Right renal pelvis (tissue), 4 donors: Measurements from ENCODE around the gene PDHA2. TPM values are rescaled to one million over a fixed set of nuclear protein-coding genes. Genes with fewer than 3 reads are reported as not detected.
"Not testable (repeated sequence)": the region's sequence is repeated elsewhere in the genome, so short reads cannot be mapped to it uniquely, and the experiment has no call there.

Source experiments
- DNase-seq, 4 donors: peaks; one replicate each; pipeline ENCODE4 v3.0.0-alpha.2; 2013; ENCODE audit warnings: low read depth in 4 of 4, low spot score in 3 of 4, missing footprints in 1 of 4
- polyA plus RNA-seq, 4 donors: library from polyadenylated mRNA; unstranded; fragments of 120-200 nt; gene quantifications; one replicate each; pipeline ENCODE4 v1.2.1, GENCODE V29; 2013; ENCODE audit not compliant: insufficient read length in 4 of 4

Gene PDHA2
- polyA plus RNA-seq = not detected

DNA sequence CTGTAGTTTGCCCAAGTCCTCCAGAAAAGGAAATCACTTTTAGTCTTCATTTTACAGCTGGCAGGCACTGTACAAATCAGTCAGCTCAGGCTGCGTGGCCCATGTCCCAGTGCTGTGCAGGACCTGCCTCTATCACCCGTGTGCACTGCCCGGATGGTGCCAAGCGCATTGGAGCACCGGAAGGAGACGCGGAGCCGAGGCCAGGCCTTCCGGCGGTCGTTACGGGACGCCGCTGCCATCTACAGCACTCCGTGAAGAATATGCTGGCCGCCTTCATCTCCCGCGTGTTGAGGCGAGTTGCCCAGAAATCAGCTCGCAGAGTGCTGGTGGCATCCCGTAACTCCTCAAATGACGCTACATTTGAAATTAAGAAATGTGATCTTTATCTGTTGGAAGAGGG lies at the start of gene PDHA2:
Gene PDHA2, plus strand, starts transcription at position 203 of the 400 bp plus-strand sequence. Its CDS starts 58 bp downstream, at position 261.
- no peak for DNase-seq

DNA sequence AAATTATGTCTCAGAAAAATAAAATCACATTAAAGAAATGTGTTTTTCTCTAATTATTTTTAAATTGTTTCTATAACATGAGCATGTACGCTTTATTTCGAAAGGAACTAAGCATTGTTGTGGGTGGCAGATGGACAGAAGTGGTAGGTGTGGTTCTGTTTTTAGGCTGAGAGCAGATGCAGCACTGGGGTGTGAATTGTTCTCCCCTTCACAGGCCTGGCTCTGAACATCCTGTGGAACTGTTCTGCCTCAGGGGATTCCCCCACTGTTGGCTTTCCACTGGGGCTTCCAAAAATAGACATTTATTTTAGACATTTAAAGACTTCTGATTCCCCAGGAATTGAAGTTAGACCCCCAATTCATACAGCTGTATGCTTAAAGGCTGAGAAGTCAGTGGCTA lies 41.9 kb upstream of the PDHA2 start:
- DNase-seq = no peak

DNA sequence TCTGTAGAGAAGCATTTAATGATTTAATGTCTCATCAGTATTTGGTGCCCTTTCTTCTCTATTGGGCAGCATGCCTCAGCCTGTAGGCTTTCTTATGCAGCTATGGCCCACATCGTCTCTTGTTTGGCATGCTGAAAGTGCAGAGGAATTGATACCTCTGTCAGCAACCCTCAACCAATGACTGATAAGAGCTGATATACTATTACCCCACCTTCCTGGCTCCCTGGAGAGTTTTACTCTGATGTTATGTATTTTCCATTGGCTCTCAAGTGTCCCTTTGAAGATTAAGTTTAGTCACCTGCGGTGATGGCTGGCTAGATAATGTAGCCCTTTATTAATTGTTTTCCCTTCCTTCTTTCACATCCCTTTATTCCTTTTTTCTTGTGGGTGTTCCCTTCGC lies 41.2 kb upstream of the PDHA2 start:
- DNase-seq = no peak

DNA sequence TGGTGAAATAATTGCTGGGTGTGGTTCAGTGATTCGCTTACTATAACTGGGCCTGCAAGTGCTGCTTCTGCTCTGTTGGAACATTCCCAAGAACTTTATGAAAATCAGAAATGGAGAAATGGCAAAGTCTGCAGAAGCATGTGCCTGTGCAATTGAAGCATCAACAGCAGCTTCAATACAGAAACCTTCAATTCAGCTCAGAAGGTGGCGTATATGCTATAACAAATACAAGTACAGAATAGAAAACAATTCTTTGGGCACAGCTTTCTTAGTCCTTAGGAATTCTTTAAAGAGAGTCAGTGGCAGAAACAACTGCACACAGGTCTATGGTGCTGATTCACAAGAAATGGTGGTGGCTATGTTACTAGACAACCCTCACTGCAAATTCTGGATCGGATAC lies 18.0 kb upstream of the PDHA2 start:
- DNase-seq = no peak

DNA sequence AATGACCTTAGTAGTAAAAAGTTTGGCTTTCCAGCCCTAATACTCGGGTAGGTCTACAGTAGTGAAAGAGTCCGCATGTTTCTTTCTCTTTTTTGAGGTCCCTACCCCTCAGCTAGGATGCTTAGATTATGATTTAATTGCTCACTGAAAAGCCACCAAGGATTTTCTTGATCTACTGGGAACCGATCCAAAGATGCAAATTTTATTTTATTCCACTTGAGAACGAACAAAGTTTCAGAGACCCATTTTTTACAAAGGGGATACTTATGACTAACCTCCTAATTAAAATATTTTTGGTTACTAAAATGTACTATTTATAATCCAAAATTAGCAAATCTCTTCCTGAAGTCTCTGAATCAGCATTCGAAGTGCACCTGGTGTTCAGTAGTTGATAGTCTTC lies 14.3 kb upstream of the PDHA2 start:
- no peak for DNase-seq

DNA sequence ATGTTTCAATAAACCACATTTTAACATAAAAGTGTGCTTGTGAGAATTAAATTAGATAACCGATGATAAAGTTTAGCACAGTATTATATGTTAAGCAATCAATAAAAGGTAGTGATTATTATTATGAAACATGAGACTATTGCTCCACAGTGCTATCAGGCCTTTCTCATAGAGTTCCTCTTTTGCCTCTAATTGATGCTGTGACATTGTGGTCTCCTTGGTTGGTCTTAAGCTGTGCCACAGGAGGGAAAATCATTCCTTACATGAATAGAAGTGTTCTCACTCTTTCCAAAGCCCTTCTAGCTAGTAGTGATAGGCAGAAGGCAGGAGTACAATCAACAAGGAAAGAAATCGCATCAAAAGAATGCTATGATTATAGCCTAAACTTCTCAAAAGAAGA lies 9.2 kb upstream of the PDHA2 start:
- DNase-seq = no peak

DNA sequence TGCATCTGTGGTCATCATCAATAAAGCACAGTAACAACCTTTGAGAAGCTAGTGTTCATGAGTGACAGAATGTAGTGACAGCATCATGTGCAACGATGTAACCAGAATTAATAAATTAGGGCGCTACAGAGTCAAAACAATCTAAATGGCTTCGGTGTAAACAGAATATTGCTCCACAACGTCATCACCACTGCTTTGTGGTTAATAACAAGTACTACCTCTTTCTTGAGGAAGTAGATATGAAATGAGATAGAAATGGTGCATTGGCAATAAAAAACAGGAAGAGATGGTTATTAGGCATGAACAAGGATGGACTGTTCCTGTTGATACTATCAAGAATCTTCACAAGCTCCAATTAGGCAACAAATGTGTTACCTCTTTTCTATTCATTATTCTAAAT lies 8.7 kb upstream of the PDHA2 start:
- DNase-seq = no peak

DNA sequence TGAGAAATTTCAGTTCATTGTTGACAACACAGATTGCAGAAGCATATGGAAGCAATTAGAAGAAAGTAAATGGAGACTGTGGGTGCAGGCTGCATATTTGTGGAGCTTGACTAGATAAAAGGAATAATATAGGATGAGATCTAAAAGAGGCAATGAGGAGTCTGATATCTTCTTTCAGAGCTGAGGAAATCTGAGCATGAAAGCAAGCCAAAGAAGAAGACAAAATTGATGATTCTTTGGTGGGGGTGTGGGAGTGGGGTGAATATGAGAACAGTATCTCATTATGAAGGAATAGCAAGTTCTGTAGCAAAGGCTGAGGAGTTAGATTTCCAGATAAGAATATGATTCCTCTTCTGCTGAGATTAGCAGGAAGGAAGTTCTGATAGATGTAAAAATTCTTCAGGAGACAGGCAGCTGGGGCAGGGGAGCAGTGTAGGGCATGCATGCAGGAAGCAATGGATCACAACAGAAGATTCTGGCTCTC lies 6.1 kb upstream of the PDHA2 start:
- peak in 2 of 4 donors; percentile 9 to 34 for DNase-seq

DNA sequence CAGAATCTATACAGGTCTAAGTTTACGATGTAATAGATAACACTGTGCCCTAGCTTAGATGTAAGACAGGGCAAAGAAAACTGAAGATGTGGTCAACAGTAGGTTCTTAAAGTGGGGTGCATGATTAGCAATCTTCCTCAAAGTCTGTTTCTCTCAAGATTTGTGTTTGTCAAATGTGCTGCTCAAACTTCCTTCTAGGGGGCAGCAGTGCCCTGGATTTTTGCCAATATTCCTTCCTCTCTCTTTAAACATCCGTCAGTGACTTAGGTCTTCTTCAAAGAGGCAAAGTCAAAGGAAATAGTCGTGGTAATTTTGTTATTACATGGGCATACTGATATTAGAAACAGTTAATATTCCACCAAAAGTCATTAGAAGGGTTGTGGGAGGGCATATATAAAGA lies 4.2 kb upstream of the PDHA2 start:
- DNase-seq = peak in 2 of 4 donors; percentile 12 to 17

DNA sequence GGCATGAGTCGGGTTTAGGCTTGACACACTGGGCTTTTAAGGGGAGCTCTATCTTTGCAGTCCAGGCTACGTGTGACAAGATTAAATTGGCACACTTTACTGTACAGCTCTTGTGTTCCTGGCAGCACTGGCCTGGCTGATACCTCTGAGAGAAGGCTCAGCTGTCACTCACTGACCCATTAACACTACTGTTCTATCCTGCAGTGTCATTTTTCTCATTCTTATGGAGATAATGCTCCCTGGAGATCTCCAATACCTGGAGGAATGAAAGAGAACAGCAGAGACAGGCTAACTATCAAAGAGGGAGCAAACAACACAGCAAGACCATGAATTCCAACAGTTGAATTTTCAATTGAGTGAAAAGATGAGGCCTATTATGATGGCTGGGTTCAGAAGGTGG lies 1.7 kb upstream of the PDHA2 start:
- DNase-seq = no peak

DNA sequence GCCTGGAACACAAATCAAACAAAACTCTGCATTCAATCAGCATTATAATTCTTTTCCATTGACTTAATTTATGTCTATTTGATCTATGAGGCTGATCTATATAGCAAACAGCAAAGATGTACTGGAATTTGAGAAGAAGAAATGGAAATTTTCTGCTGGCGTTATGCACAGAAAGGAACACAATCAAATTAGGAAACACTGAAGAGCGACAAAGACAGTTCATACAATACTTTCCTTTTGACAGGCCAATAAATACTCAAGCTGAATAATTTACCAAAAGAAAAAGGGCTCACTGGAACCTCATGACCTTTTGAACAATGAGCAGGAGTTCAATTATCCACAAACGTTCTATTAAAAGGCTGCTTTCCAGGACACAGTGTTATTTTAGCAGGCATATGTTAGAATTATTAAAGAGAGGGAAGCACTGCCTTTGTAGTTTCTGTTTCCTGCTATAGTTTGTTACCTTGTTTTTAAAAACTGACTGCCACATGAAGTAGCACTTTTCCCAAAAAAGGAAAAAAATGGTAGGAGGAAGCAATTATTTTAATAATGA lies 8.1 kb downstream of the PDHA2 start:
- DNase-seq = no peak

DNA sequence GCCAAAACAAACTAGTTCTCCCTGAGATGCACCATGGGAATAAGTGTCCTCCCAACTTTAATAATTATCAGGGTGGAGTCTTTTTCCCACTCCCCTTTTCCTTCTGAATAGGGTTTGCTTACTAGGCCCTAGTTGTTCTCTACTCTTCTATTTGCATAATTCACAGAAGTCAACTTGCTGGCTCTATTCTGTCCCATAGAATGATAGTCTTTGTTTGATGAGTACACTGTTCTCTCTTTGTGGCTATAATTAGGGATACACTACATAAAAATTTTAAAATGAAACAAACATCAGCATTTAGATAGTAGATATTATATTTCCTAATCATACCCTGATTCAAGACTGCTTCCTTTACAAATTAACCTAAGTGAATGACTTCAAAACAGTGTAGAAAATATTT lies 10.3 kb downstream of the PDHA2 start:
- no peak for DNase-seq

DNA sequence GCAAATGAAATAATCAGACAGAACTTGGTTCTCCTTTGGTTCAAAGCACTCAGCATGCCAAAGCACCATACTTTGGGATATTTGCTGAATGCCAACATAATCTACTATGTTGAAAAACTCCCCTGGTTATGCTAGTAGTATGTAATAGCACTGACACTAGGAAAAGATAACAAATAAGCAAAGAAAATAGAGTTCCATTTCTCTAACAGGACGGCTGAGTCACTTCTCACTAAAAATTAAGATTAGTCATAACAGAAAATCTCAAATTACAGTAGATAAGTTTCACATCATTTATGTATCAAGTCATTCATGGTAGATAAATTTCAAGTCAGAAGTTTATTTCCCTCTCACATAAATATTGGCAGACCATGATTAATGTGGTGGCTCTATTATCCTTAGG lies 17.9 kb downstream of the PDHA2 start:
- DNase-seq = no peak

DNA sequence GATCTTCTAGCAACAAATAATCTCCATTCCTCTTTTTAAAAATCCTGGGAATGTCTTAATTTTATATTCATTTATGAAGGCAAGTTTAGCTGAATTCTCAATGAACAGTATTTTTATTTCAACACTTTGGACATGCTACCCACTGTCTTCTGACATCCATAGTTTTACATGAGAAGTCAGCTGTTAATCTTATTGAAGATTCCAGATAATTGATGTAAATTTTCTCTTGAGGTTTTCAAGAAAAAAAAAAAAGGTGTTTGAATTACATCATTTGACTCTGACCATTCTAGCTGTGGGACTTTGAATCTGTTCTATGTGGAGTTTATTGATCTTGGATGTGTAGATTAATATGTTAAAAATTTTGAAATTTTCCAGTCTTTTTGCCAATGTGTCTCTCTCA lies 28.0 kb downstream of the PDHA2 start:
- no peak for DNase-seq

DNA sequence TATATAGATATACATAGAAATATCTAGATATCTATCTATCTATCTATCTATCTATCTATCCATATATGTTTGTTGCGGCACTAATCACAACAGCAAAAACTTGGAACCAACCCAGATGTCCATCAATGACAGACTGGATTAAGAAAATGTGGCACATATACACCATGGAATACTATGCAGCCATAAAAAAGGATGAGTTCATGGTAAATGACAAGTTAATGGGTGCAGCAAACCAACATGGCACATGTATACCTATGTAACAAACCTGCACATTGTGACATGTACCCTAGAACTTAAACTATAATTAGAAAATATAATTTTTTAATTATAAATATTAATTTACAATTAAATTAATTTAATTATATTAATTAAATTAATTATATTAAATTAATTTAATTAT lies 29.5 kb downstream of the PDHA2 start:
- not testable (repeated sequence) for DNase-seq

DNA sequence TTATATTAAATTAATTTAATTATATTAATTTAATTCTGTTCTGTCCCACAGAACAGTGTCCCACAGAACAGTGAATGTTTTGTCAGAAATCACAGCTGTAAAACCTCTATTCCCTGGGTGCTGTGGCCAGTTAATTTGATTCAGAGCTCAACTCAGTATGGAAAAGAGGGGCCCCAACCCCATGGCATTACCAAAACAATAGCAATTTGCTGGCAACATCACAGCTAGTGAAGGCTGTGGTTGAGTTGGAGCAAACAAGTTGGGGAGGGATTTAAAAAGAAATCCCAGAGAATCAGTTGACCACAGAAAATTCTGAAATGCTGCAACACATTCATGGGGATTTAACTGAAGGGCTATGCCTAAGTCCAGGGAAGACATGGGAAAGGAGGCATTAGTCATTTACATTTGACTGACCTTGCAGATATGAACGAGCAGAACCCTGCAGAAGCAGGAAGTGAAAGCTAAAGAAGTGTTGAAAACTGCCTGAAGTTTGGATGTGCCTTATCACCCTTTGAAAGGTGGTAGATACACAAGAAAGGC lies 30.1 kb downstream of the PDHA2 start:
- DNase-seq = no peak

DNA sequence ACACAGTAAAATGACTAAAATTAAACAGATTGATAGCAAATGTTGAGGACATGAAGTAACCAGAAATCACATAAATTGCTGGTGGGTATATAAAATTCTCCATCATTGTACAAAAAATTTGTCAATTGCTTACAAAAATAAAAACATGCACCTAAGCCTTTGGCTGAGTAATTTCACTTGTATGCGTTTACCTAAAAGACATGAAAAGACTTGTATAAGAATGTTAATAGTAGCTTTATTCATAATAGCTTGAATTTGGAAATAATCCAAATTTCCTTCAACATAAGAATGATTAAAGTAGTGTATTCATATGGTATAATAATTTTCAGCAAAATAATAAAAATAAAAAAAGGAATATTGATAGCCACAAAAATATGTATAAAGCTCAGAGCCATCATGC lies 37.7 kb downstream of the PDHA2 start:
- DNase-seq = no peak

DNA sequence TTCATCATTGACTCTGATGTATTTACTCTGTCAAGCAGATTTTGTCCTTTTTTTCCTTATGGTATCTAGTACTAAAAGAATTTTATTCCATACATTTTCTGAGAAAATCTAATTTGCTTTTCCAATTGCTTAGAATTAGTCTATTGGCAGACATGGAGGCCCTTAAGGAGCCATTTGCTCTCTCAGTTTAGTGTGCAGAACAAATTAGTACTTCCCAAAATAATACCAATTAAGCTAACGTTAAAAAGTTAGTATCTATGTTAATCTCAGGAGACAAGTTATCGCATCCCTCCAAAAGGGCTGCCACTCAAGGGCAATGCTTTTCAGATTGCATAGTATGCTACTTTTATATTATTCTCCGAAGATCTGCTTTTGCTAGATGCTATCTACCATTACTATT lies 47.7 kb downstream of the PDHA2 start:
- DNase-seq = no peak

DNA sequence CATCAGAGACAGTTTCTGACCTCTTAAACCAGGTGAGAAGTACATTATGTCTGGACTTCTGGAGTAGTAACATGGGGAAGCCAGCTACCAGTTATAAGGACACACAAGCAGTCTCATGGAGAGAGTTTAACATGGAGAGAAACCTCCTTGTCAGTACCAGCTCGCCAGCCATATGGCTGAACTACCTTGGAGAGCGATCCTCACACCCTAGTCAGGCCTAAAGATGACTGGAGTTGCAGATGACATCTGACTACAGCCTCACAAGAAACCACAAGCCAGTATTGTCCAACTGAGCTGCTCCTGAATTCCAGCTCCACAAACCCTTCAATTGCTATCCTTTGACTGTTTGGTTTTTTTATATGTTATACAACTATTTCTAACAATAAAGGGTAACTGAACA lies 49.8 kb downstream of the PDHA2 start:
- DNase-seq = no peak
